ENCODE data around the gene CAP2. TPM values are rescaled to one million over a fixed set of nuclear protein-coding genes. Genes with fewer than 3 reads are reported as not detected.

Gene CAP2
- total and polyA plus RNA-seq, 11 donors, result 61.3 to 187 (median 126) TPM

GRCh38 chr6:17358515-17358914, 34.9 kb upstream of the CAP2 start:
- ATAC-seq (no peak), DNase-seq (no peak)
- no peaks in the 10 kb centered on the region for H3K36me3 ChIP-seq
- no peaks in the 10 kb centered on the region for H3K4me1 ChIP-seq
- intact Hi-C loops (cut with DNase I), result no loop called here
- no peaks in the 10 kb centered on the region for H3K9me3 ChIP-seq
- H3K4me3 ChIP-seq, result no peak overlapping the region
- H3K27me3 ChIP-seq, result no peaks in the 10 kb centered on the region
- no peak overlapping the region for H3K27ac ChIP-seq
- TF ChIP-seq POLR2A (IDR thresholded peaks at IDR 0.05), result no peak
- no peak for TF ChIP-seq CTCF (IDR thresholded peaks at IDR 0.05)

- TF ChIP-seq CTCF (IDR thresholded peaks at IDR 0.05) (no peak), POLR2A (IDR thresholded peaks at IDR 0.05) (no peak)
- no peak overlapping the region for H3K27ac ChIP-seq
- no peak overlapping the region for H3K4me3 ChIP-seq
- WGBS, 4 donors, result 71 to 89% (median 77%) methylated on average over 4 of the region's 4 CpGs
- DNase-seq, result no peak
- intact Hi-C loops (cut with DNase I), result no loop called here
- no peaks in the 10 kb centered on the region for H3K4me1 ChIP-seq
- no peaks in the 10 kb centered on the region for H3K27me3 ChIP-seq
- no peaks in the 10 kb centered on the region for H3K36me3 ChIP-seq
- ATAC-seq, result no peak
- no peaks in the 10 kb centered on the region for H3K9me3 ChIP-seq
These were observed 32.8 kb upstream of the CAP2 start for GRCh38 chr6:17360564-17360963.

- TF ChIP-seq POLR2A (IDR thresholded peaks at IDR 0.05), result no peak
- no peak for TF ChIP-seq CTCF (IDR thresholded peaks at IDR 0.05)
- ATAC-seq (no peak), DNase-seq (no peak)
- intact Hi-C loops (cut with DNase I), result no loop called here
- Histone ChIP-seq H3K27me3 (no peaks in the 10 kb centered on the region), H3K4me3 (no peak overlapping the region), H3K4me1 (no peaks in the 10 kb centered on the region), H3K9me3 (no peaks in the 10 kb centered on the region), H3K27ac (no peak overlapping the region), H3K36me3 (no peaks in the 10 kb centered on the region)
- 73 to 84% (median 75%) methylated on average over 3 of the region's 3 CpGs for WGBS, 4 donors
These were observed 32.4 kb upstream of the CAP2 start for GRCh38 chr6:17361013-17361412.

GRCh38 chr6:17365961-17366360, 27.4 kb upstream of the CAP2 start:
- no peaks in the 10 kb centered on the region for H3K4me1 ChIP-seq
- peaks cover 0 to 21% (median 11%) of the 10 kb centered on the region in 12 donors for H3K9me3 ChIP-seq
- H3K27ac ChIP-seq, result no peak overlapping the region
- H3K36me3 ChIP-seq, result no peaks in the 10 kb centered on the region
- DNase-seq, result no peak
- TF ChIP-seq POLR2A (IDR thresholded peaks at IDR 0.05), result no peak
- TF ChIP-seq CTCF (IDR thresholded peaks at IDR 0.05), result no peak
- ATAC-seq, result no peak
- no peak overlapping the region for H3K4me3 ChIP-seq
- intact Hi-C loops (cut with DNase I), result no loop called here
- no peaks in the 10 kb centered on the region for H3K27me3 ChIP-seq
